ENCODE results near the gene UQCR10.
A peak's percentile ranks its signal among the peaks of the same experiment; 100 is the strongest.

Gene UQCR10

DNA sequence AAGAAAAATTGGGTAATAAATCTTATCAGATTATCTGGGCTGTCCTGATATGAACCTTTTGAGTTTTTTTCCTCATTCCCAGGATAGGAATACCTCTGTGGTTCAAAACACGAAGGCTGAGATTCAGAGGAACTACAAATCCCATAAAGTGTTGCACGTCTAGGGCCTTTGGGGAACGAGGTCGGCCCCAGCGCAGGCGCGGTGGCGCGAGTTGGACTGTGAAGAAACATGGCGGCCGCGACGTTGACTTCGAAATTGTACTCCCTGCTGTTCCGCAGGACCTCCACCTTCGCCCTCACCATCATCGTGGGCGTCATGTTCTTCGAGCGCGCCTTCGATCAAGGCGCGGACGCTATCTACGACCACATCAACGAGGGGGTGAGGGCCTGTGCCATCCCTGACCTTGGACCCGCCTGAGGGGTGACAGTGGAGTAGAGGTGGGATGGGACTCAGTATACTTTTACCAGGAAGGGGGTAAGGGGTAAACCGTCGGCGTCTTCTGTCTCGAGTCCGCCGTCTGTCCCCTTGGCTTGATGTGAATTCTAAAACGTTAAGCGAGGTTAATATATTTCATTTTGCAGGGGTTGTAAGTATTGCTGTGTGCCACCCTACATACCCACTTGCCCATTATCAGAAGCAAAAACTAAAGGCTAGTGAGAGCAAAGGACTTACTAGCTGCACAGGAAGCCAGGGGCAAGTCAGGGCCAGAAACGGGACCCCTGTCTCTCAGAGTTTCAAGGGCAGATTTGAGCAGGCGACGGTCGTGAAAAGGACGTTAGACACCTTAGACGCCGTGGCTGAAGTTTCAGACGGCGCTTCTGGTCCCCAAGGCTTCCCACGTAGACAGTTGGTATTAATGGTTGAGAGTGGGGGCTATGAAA, at the start of gene UQCR10:
UQCR10 (plus strand) TSS at position 199 of the 881 bp plus-strand sequence; CDS start at position 229, 30 bp downstream.
- peak; percentile 89 for DNase-seq

DNA sequence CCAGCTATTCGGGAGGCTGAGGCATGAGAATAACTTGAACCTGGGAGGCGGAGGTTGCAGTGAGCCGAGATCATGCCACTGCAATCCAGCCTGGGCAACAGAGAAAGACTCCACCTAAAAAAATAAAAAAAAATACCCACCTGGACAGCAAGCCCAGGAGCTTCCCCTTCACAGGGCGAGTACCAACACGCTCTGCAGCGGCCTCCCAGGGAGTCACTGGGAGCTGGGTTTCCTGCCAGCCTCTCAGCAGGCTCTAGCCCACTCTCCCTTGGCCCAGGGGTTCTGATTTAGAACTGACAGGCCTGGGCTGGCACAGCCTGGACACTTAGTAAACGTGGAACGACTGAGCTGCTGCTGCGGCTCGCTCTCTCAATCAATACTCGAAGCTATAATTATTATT, 49.4 kb upstream of the UQCR10 start:
- no peak for DNase-seq

DNA sequence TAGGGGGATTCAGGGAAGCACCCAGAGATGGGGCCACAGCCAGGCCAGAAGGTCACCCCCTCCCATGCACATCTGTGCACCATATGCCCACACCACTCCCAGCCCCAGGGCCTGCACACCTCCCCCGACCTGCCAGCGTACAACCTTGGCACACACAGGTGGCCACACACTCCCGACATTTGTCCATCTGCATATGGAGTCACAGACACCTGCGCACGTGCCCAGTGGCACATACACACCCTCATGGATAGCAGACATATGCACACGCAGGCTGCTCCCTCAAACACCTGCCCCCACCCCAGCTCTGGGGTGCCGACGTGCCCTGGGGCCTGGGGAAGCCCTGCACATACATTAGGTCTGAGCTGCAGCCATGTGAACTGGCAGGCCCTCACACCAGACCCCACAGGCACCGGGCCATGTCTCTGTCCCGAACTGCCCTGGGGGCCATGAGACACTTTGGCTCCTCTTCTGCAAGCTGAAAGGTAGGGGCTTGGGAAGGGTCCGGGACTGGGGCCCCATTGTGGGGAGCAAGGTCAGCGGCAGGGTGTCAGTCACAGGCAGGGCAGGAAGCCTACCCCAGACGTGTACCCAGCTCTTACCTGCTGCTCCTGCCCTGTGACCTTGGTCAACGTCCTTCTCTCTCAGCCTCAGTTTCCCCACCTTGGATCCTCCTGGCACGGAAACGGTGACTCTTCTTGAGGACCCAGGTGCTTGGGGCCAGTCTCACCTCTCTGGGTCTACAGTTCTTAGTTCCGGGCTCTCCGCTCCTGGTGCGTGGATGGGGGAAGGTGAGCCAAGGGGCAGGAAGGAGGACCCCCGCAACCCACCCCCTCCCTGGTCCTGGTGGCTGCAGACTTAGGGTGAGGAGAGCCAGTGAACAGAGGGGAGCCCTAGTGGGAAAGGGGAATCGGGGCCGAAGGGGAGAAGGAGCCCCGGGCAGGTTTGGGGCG, 47.9 kb upstream of the UQCR10 start:
- no peak for DNase-seq

DNA sequence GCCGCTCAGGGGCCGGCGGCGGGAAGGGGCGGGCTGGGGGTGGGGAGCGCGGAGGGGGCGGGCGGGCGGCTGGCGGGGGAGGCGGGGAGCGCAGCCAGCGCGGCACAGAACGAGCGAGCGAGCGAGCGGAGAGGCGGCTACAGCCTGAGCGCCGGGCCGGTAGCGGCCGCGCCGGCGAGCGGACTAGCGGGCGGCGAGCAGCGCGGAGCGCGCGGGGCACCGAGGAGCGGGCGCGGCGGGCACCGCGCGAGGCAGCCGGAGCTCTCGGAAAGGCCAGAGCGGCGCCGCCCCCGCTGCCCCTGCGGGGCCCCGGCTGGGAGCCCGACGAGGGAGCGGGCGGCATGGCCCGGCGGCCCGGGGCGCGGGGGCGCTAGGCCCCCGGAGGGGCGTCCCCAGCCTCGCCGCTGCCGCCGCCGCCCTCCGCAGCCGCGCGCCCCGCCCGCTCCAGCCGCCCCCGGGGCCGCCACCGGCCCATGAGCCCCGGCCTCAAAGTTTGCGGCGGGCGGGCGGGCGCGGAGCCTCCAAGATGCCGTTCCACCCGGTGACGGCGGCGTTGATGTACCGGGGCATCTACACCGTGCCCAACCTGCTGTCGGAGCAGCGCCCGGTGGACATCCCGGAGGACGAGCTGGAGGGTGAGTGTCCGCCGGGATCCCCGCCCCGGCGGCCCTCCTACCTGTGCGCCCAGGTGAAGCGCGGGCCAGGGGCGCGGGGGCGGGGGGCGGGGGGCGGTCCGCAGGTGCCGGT, 47.1 kb upstream of the UQCR10 start, which contains the start of gene CABP7:
CABP7 (plus strand) TSS at position 105 of the 747 bp plus-strand sequence; CDS start at position 527, 422 bp downstream.
- no peak for DNase-seq

DNA sequence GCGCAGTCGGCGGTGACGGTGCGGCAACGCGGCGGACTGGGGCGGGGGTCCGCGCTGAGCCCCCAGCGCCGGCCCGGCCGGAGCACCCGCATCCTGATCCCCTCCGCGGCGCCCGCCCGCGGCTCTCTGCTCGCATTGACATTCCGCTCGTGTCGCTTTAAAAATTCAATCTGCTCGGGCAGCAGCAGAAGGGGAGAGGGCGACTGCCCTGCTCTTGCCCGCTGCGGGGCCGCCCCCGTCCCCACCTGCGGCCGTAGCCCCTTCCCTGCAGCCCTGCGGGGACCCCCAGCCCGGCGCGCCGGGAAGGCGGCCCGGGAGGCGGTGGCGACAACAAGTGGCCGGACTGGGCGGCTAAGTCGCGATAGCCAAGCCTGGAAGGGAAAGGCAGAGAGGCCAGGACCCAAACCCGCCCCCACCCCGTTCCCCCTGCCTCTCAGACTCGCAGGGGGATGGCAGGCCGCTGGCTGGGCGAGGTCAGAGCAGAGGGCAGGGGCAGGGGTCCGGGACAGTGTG, 46.3 kb upstream of the UQCR10 start:
- DNase-seq, result no peak

DNA sequence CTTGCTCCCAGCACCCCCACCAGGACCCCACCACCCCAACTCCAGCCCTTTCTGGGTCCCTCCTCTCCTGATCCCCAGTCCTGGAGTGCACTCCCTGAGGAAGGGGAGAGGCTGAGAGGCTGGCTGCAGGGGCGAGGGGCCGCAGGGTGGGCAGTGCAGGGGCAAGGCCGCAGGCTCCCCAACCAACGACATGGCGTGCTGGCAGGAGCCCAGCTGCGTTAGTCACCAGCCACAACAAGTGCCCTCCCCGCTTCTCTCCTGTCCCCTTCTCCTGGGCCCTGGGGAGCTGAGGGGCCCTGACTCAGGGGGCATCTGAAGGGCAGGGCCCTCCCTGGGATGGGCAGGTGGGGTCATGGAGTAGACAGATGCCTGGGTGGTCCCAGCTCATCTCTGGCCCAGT, 45.0 kb upstream of the UQCR10 start:
- no peak for DNase-seq

DNA sequence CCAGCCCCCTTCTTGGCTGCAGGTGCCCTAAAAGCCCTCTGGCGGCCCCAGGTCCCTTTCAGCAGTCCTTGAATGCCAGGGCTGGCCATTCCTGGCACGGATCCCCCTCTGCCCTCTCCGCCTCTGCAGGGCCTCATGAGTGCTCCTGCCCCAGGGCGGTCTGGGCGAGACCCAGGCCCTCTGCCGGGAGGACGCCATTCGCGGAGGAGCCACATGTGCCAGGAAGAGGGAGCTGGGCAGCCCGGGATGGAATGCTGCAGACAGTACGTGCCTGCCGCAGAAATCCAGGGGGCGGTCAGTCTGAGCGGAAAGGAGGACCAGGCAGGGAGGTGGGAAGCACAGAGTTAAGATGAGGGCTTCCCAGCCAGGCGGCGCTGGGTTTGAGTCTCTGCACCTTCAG, 44.6 kb upstream of the UQCR10 start:
- no peak for DNase-seq

DNA sequence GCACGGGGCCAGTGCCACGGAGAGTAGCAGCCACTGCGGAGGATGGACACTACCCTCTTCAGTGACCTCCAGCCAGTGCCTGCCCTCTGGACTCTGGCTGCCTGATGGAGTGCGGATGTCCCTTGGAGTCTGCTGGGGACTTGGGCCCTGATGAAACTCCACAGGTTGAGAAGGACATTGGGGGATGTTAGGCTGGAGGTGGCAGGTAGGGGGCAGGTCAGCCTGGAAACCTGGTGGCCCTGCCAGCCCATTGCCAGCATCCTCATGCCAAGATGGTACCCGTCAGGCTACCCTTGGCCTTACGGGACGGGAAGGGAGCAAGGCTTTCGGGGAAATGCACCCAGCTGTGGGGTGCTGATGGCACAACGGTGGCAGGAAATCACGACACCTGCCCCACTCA, 43.4 kb upstream of the UQCR10 start:
- DNase-seq, result no peak

DNA sequence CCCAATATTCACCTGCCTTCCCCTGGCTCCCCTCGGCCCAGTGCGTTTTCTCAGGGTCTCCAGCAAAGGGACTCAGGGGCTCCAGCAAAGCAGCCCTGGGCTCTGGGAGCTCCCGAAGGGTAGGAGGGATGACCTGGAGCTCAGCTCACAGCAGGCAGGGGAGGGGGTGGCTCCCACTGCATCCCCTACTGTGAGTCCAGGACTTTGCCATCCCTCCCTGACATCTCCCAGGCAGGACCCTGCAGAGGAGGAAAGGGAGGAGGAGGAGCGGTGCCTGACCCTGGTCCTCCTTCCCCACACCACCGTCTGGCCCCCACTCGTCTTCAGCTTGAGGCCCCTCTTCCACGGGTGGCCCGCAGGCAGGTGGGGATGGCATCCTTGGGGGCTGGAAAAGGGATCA, 42.3 kb upstream of the UQCR10 start:
- no peak for DNase-seq

DNA sequence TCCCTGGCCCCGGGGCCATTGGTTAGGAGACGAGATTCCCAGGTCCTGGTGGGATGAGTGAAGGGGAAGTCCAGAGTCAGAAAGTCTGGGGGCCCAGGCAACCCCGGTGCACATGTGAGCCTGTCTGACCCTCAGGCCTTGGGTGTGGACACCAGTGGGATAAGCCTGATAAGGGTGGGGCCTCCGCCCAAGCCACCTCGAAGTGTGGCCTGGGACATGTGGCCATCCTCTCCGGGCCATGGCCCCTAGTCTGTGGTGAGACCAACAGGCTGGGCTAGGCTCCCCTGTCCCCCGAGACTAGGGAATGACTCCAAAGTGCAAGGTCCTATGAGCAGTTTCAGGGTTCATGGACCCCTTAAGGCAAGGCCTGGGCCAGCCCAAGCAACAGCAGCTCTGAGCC, 41.1 kb upstream of the UQCR10 start:
- no peak for DNase-seq

DNA sequence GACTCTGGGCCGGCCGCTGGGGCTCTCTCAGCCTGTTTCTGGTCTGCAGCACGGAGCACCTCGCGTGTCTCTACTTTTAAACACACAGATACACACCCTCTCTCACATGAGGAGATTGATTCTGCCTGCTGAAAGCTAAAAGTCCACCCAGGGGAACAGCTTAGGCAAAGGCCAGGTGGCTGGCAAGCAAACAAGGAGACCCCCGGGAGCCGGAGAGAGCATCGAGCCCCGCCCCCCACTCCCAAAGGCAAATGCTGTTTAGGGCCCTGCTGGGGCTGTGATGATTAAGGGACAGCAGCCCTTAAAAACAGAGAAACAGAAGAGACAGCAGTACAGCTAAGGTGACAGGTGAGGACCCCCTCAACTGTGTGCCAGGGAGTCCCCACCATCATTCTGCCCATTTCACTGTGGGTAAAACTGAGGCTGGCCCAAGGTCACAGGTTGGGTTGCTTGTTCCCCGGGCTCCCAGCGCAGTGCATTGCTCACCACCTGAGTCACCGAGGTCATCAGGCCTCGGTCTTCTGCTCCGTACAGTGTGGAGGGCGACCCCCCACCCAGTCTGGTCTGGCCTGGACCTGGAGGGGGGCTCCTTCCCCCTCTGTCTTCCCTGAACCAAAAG, 40.5 kb upstream of the UQCR10 start:
- DNase-seq, result no peak

DNA sequence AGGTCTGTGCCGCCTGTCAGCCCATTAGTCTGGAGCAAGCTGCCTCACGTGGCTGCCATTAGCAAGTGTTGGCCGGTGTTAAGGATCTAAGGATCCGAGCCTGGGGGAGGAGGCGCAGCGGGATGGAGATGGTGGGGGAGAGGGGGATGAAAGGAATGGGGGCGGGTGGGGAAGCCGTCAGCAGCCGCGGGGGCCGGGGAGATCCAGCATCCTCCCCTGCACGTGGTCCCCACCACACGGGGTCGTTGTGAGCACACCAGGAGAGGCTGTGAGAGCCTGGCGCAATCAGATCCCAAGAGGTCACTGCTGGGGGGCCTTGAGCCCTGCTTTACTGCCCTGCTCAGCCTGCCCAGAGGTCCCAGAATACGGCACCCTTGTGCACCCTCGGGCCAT, 40.0 kb upstream of the UQCR10 start:
- DNase-seq, result no peak

DNA sequence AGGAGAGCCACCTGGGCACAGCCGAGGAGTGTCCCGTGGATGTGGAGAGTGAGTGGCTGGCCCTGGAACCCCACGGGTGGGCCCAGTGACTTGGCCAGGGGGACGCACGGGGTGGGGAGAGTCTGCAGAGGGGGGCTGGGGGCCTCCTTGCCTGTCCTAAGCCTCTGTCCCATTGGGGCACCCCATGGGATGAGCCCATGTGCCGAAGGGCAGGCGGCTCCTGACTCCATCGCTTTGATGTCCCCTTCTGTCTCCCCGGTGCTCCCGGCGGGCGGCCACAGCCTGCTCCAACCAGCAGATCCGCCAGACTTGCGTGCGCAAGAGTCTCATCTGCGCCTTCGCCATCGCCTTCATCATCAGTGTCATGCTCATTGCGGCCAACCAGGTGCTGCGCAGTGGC, 38.0 kb upstream of the UQCR10 start:
- no peak for DNase-seq

DNA sequence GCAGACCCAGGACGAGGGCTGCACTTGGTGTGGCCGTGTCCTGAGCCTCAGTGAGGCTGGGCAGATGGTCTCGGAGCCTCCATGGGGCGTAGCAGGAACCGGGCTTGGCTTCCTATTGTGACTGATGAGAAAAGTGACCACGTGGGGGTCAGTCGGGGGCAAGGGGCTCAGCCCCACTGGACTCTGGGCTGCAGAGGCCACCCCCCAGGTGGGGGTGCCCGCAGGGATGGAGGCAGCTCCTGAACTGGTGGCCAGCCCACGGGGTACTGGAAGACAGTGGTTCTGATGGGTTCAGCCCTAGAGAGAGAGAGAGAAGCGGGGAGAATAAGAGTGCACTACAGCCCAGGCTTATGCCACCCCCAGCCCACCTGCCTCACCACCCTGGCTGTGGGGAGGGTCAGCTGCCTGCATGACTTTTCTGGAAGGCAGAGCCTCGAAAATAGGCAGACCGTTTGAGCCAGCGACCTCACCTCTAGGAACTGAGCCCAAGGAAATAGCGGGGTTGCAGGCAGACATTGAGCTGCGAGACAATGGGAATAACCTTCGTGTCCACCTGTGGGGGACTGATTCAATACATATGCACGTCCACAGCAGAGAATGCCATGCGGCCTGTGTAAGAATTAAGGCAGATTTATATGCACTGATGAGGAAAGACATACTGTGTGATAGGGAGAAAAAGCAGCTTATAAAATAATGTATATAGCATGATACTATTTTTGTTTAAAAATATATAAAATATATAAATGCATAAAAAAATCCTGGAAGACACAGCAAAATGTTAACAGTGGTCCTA, 35.9 kb upstream of the UQCR10 start:
- no peak for DNase-seq

DNA sequence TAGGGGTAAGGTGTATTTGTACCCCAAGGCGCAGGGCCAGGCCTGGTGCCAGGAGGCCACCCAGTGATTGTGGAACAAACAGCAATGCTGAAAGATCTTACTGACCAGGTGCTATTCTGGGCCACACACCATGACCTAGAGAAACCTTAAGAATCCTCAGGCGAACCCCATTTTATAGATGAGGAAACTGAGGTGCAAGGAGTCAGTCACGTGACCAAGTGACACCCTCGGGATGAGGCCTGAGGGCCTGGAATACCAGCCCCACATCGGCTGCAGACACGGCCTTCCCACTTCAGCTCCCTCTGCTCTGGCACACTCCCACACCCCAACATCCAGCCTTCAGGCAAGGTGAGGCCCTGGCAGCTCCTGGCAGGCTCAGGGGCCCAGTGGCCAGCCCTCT, 34.3 kb upstream of the UQCR10 start:
- no peak for DNase-seq

DNA sequence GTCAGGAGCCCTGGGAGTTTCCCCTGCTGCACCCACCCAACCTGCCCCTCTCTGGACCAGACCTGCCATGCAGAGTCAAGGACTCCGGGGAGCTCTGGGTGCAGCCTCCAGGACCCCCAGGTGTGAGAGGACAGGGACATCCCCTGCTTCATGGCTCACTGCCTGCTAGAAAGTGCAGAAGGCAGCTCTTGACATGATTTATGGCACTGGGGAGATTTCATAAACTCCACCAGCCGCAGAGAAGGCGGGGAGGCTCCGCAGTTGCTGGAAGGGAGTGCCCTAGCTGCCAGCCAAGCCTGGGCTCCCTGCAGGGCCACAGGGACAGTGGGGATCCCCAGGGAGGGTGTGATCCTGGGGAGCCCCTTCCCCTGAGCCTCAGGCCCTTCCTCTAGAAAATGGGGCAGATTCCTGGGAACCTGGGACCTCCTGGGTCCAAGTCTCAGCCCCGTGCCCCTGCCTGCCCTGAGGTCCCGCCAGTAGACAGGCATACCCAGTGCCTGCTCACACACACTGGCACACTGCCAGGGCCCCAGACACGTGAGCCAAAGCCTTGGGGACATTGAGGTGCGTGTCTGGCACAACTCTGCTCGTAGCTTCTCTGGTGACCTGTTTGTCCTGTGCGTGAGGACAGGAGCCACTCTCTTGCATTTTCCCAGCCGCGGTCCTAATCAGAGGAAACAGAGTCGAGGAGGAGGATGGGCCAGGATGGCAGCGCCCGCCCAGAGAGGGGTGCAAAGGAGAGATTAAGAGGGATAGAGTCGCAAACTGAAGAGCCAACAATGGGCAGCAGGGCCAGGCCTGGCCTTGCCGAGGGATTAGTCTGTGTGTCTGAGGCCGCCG, 33.6 kb upstream of the UQCR10 start:
- no peak for DNase-seq

DNA sequence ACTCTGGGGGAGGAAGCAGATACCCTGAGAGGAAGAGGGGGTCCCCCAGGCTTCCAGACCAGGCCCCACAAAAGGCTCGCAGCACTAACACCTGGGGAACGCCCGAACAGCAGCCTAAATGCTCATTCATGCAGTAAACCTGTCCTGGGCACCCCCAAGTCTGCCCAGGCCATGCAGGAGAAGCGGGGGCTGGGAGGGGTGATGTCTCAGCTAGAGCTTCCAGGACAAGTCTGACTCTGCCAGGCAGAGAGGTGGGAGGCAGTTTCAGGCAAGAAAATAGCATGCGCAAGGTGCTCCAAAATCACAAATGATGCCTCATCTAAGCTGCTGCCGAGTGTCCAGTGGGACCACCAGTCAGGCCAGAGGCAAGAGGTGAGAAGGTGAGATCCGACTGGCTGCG, 32.8 kb upstream of the UQCR10 start:
- DNase-seq, result no peak

DNA sequence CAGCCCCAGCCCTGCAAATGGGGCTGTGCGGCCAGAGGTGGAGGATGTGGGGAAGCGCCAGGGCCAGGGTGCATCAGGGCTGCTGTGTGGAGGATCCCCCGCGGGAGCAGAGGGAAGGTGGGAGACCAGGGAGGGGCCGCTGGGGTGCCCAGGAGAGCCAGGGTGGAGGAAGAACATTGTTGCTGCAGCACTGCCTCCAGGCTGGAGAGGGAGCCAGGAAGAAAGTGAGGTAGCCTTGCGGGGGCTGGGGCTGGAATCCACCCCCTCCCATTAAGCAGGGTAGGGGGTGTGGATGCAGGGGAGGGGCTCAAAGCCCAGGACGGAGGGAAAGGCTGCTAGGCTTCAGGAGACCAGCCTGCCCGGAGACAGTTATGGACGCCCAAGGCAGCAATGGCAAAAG, 32.3 kb upstream of the UQCR10 start:
- DNase-seq, result no peak

DNA sequence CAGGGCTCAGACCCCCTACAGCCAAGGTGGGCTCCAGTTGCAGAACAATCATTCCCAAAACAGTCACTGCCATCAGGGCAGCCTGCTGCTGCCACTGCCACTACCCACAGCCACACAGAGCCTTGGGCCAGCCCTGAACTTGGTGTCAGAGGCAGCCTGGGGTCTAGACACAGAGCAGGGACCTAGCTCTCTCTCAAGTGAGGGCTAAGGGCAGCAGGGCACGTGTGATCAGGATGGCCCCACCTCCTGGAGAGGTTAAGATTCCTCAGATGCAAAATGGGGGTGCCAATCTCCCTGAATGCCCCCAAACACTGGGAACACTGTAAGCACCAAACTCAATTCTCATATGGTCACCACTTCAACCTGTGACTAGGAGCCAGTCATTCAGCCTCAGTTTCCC, 31.8 kb upstream of the UQCR10 start:
- DNase-seq, result no peak
